Urinary bladder (tissue), 4 donors: ENCODE results near the gene EFHC1. TPM values are rescaled to one million over a fixed set of nuclear protein-coding genes. Genes with fewer than 3 reads are reported as not detected.

Experiments used
- DNase-seq: peaks from one replicate; pipeline ENCODE4 v3.0.0-alpha.2; 2015; ENCODE audit errors: extremely low spot score
- H3K27ac ChIP-seq: one replicate; pipeline ENCODE4 v1.5.1; 2013; ENCODE audit warnings: low read depth, mild to moderate bottlenecking, moderate library complexity
- H3K36me3 ChIP-seq: one replicate; pipeline ENCODE4 v1.6.1; 2013; ENCODE audit warnings: mild to moderate bottlenecking, moderate library complexity; ENCODE audit not compliant: insufficient read depth
- H3K4me1 ChIP-seq: one replicate; pipeline ENCODE4 v1.6.1; 2013; ENCODE audit warnings: mild to moderate bottlenecking, moderate library complexity; ENCODE audit not compliant: insufficient read depth
- H3K4me3 ChIP-seq: one replicate; pipeline ENCODE4 v1.5.1; 2013; ENCODE audit warnings: low read depth, low read length
- WGBS: extraction: QIAGEN DNeasy Blood & Tissue Kit; methylation state at CpG from one replicate; pipeline ENCODE4 v1.1.7; 2013; 5-methylcytosine and 5-hydroxymethylcytosine counted together
- polyA plus RNA-seq: library from polyadenylated mRNA; stranded (reverse); fragments of 200-250 nt; gene quantifications from one replicate; pipeline ENCODE4 v1.2.3, GENCODE V29; 2013
- total RNA-seq: library from RNA; depleted of rRNA; stranded (reverse); fragments of >200 nt; gene quantifications from one replicate; pipeline ENCODE4 v1.2.3, GENCODE V29; 2014
- donor health status: healthy with polysubstance abuse.
- donor health status: healthy.

Gene EFHC1
- total and polyA plus RNA-seq, 2 donors = 12.8 to 51.2 TPM

- Histone ChIP-seq H3K4me3 (no peak overlapping the region), H3K27ac (no peak overlapping the region), H3K36me3 (no peaks in the 10 kb centered on the region), H3K4me1 (no peaks in the 10 kb centered on the region)
- 77% methylated on average over 9 of the region's 9 CpGs for WGBS
- no peak for DNase-seq
Observed at GRCh38 chr6:52506476-52506875, 86.3 kb downstream of the EFHC1 start.

- H3K36me3 ChIP-seq = no peaks in the 10 kb centered on the region
- H3K27ac ChIP-seq = no peak overlapping the region
- 89% methylated on average over 3 of the region's 3 CpGs for WGBS
- DNase-seq = no peak
- H3K4me3 ChIP-seq = no peak overlapping the region
- H3K4me1 ChIP-seq = no peaks in the 10 kb centered on the region
Observed at GRCh38 chr6:52507557-52508260, 87.6 kb downstream of the EFHC1 start.

DNA sequence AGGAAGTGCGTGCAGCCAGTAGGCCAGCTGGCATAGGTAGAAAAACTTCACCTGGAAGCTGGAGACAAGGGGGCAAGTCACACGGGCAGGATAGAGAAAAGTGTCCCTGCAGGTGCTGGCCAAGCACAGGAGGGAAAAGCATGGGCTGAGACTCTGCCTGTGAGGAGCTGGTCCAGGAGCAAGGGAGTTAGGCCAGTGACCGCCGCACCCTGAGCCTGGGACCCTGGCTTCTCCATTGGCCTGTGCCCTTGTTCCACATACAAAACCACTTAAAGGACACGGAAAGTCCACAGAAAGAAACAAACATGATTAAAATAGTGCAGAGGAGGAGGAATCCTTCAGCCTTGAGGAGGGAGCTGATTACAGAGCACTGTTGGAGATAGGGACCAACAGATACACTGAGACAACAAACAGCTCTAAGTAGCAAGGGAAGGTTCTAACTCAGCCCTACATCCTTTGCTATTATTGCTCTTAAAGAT lies 88.2 kb downstream of the EFHC1 start:
- H3K4me1 ChIP-seq = no peaks in the 10 kb centered on the region
- DNase-seq = no peak
- H3K27ac ChIP-seq = no peak overlapping the region
- 97% methylated on average over 5 of the region's 5 CpGs for WGBS
- H3K4me3 ChIP-seq = no peak overlapping the region
- H3K36me3 ChIP-seq = no peaks in the 10 kb centered on the region

GRCh38 chr6:52509281-52510212 lies 89.4 kb downstream of the EFHC1 start:
- H3K4me1 ChIP-seq = no peaks in the 10 kb centered on the region
- WGBS = 93% methylated on average over 14 of the region's 14 CpGs
- H3K36me3 ChIP-seq = no peaks in the 10 kb centered on the region
- no peak overlapping the region for H3K27ac ChIP-seq
- no peak for DNase-seq
- H3K4me3 ChIP-seq = no peak overlapping the region

DNA sequence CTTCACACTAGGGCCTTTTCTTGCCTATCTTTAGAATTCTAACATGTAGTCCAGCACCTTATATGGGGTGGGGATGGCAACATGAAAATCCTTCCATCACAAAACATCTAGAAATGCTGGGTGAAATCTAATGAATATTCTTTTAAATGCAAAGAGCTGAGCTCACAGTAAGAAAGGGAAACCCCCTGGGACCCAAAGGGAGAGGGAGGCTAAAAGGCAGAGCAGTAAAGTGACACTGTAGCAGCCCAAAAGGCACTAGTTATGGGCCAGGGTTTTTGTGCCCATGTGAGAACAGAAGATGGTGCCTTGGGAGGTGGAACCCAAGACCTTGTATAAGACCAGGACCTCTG lies 90.0 kb downstream of the EFHC1 start:
- no peak for DNase-seq
- H3K27ac ChIP-seq = no peak overlapping the region
- H3K4me1 ChIP-seq = no peaks in the 10 kb centered on the region
- H3K4me3 ChIP-seq = no peak overlapping the region
- no peaks in the 10 kb centered on the region for H3K36me3 ChIP-seq

- no peak overlapping the region for H3K4me3 ChIP-seq
- WGBS = 89% methylated on average over 10 of the region's 10 CpGs
- DNase-seq = no peak
- no peaks in the 10 kb centered on the region for H3K36me3 ChIP-seq
- H3K4me1 ChIP-seq = no peaks in the 10 kb centered on the region
- H3K27ac ChIP-seq = peak overlapping the region; percentile 63
Observed at GRCh38 chr6:52511163-52511562, 91.0 kb downstream of the EFHC1 start.

GRCh38 chr6:52511572-52512151 lies 91.5 kb downstream of the EFHC1 start:
- Histone ChIP-seq H3K4me3 (no peak overlapping the region), H3K4me1 (peaks cover under 1% of the 10 kb centered on the region), H3K27ac (peak overlapping the region; percentile 63), H3K36me3 (no peaks in the 10 kb centered on the region)
- no peak for DNase-seq
- 64% methylated on average over 12 of the region's 12 CpGs for WGBS

DNA sequence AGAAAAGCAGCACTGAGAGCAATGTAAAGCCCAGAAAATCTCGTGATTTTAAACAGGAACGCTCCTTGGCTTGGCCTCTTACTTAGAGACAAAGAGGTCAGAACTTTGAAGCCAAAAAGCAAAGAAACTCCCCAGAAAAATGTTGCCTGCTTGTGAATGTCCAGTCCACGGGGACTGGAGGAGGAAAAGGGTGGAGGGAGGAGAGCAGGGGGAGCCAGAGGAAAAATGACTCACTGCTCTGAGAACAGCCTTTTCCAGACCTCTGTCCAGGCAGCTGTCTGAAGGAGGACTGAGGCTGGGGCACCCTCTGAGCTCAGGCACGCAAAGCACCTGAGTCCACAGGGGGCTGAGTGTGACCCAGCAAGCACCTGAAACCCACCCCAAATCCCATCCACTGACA lies 92.1 kb downstream of the EFHC1 start:
- DNase-seq = no peak
- Histone ChIP-seq H3K27ac (peak overlapping the region; percentile 63), H3K4me3 (no peak overlapping the region), H3K4me1 (peaks cover 2% of the 10 kb centered on the region), H3K36me3 (no peaks in the 10 kb centered on the region)
- WGBS = 20% methylated on average over 4 of the region's 4 CpGs

- peak overlapping the region; percentile 14 for H3K27ac ChIP-seq
- H3K4me1 ChIP-seq = peaks cover 2% of the 10 kb centered on the region
- no peak for DNase-seq
- H3K36me3 ChIP-seq = no peaks in the 10 kb centered on the region
- WGBS = 41% methylated on average over 2 of the region's 2 CpGs
- H3K4me3 ChIP-seq = no peak overlapping the region
Observed at GRCh38 chr6:52513464-52513863, 93.3 kb downstream of the EFHC1 start.

DNA sequence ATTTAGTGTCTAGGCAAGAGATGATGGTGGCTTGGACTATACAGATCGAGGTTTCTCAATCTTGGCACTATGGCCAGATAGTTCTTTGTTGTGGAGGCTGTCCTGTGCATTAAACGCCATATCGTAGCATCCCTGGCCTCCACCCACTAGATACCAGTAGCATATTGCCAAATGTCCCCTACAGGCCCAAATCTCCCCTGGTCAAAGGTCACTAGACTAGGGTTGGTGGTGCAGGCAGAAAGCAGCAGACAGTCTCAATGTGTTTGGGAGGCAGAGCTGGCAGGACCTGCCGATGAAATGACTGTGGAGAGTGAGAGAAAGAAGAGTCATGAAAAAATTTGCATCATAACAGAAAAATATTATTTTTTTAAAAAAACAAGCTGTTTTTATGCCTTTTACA lies 93.8 kb downstream of the EFHC1 start:
- Histone ChIP-seq H3K27ac (no peak overlapping the region), H3K36me3 (no peaks in the 10 kb centered on the region), H3K4me1 (peaks cover 2% of the 10 kb centered on the region), H3K4me3 (no peak overlapping the region)
- WGBS = 71% methylated on average over 4 of the region's 4 CpGs
- DNase-seq = no peak

DNA sequence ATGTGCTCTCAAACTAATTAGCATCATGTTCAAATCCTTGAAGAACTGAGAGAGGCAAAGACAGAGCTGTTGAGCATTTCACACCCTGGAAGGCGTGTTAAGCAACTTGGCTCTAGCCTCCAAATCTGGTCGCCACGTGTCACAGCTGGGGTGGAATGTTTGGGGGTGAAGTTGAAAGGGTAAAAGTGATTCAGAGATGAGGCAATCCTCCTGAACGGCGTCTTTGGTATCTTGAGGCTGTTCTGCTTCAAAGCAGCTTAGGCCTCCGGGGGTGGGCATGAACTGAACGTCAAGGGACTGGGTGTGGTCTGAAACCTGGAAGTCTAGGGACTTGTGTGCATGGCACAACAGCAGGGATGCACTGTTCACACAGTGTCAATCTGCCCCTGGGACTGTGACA lies 94.4 kb downstream of the EFHC1 start:
- H3K4me1 ChIP-seq = peaks cover 2% of the 10 kb centered on the region
- no peaks in the 10 kb centered on the region for H3K36me3 ChIP-seq
- H3K4me3 ChIP-seq = no peak overlapping the region
- no peak for DNase-seq
- 54% methylated on average over 7 of the region's 7 CpGs for WGBS
- no peak overlapping the region for H3K27ac ChIP-seq

DNA sequence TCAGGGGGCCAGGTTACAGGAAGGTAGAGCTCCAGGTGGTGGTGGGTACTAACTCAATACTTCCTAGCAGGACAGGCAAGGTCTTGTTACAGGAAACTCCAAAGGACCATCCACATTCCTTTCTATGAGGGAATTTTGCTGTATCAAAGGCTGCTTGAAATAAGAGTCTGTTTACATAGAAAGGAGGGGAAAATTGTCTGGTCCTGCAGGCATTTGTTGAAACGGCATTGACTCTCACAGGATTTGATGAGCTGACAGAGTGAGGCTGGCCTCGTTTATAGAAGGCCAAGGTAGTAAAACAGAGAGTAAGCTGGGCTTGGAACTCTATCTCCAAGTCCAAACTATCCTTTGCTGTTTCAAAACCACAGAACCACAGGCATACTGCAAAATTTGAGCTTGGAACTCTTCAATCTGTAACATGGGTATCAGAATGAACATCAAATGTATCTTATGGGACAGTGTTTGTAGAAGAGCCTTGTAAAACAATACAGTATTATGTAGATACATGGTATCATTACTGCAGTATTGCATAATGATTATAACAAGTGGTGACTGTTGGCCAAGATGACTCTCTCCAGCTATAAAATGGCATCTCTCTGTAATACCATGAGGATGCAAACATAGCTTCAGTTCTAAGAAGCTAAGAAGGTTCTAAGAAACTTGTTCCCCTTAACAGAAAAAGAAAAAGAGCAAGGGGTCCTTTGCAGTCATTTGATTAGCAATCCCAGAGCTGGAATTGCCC lies 95.2 kb downstream of the EFHC1 start:
- no peak overlapping the region for H3K4me3 ChIP-seq
- H3K27ac ChIP-seq = no peak overlapping the region
- WGBS = 24% methylated on average over 2 of the region's 2 CpGs
- H3K4me1 ChIP-seq = peaks cover 2% of the 10 kb centered on the region
- H3K36me3 ChIP-seq = no peaks in the 10 kb centered on the region
- DNase-seq = no peak

DNA sequence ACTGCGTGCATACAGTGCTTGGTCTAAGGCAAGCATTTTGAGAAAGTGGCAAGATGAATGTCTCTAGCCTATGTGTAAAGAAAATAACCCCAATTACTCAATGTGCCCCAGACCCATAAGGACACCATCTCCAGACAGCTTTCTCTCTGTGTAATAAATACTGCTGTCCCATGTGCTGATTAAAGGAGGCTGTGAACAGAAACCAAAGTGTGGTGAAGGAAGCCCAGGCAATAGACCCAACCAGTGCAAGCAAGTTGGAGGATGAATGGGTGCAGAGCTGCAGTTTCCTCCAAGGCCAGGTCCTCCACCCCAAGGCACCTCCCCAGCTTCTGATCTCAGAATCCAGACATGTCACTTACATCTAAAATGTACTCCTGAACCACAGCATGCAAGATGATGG lies 96.1 kb downstream of the EFHC1 start:
- no peak overlapping the region for H3K4me3 ChIP-seq
- no peak overlapping the region for H3K27ac ChIP-seq
- H3K4me1 ChIP-seq = peaks cover 2% of the 10 kb centered on the region

More for the DNA sequence above, 96.1 kb downstream of the EFHC1 start:
- no peaks in the 10 kb centered on the region for H3K36me3 ChIP-seq
- DNase-seq = no peak
- 93% methylated on average over 1 of the region's 1 CpG for WGBS
